Measurements from ENCODE around the gene ICAM3. TPM values are rescaled to one million over a fixed set of nuclear protein-coding genes. Genes with fewer than 3 reads are reported as not detected.

The ICAM3 gene
- total RNA-seq, 1 donor from 2014 or later, result 12.4 TPM

- FAIRE-seq (no peak), DNase-seq (ENCODE audit: low read depth) (no peak)
- Histone ChIP-seq H3K4me2 (ENCODE audit: low read length) (no peak overlapping the region), H3K79me2 (ENCODE audit: insufficient read depth, low read length) (no peaks in the 10 kb centered on the region), H3K4me3 (ENCODE audit: insufficient read depth, low read depth, low read length) (no peak overlapping the region), H3K9me3 (ENCODE audit: insufficient read depth, low read depth, low read length) (peaks cover 4% of the 10 kb centered on the region), H4K20me1 (ENCODE audit: insufficient read depth, low read length) (no peaks in the 10 kb centered on the region), H3K9ac (ENCODE audit: low read length) (no peak overlapping the region), H3K4me1 (ENCODE audit: insufficient read depth, low read length) (peaks cover 10% of the 10 kb centered on the region), H3K27me3 (ENCODE audit: insufficient read depth, low read length) (peaks cover 15% of the 10 kb centered on the region), H3K36me3 (ENCODE audit: insufficient read depth, low read length) (no peaks in the 10 kb centered on the region), H2AFZ (ENCODE audit: low read depth, low read length) (no peak overlapping the region), H3K27ac (ENCODE audit: low read depth, low read length) (no peak overlapping the region)
- H3K36me3 Mint-ChIP-seq (ENCODE audit: low read depth, unreplicated experiment), result peaks cover 5% of the 10 kb centered on the region
- H3K9me3 Mint-ChIP-seq (ENCODE audit: unreplicated experiment), result peaks cover 7% of the 10 kb centered on the region
- no peak overlapping the region for H3K27ac Mint-ChIP-seq (ENCODE audit: unreplicated experiment)
- no peak overlapping the region for H3K4me3 Mint-ChIP-seq (ENCODE audit: unreplicated experiment)
- TF ChIP-seq EZH2 (IDR thresholded peaks at IDR 0.05; ENCODE audit: insufficient read depth, low read length), result no peak
- TF ChIP-seq CTCF (IDR thresholded peaks at IDR 0.05; ENCODE audit: insufficient read depth, low read depth, low read length), result no peak
- peaks cover 4% of the 10 kb centered on the region for H3K4me1 Mint-ChIP-seq (ENCODE audit: low read depth, unreplicated experiment)
- H3K27me3 Mint-ChIP-seq (ENCODE audit: low read depth, unreplicated experiment), result peaks cover 29% of the 10 kb centered on the region
These were observed 39.6 kb downstream of the ICAM3 start for GRCh38 chr19:10299545-10300458.

GRCh38 chr19:10295847-10296591 is 43.4 kb downstream of the ICAM3 start:
- Histone ChIP-seq H3K4me2 (ENCODE audit: low read length) (peak overlapping the region; percentile 63), H3K27me3 (ENCODE audit: insufficient read depth, low read length) (peaks cover 50% of the 10 kb centered on the region), H3K4me3 (ENCODE audit: insufficient read depth, low read depth, low read length) (no peak overlapping the region), H3K79me2 (ENCODE audit: insufficient read depth, low read length) (no peaks in the 10 kb centered on the region), H4K20me1 (ENCODE audit: insufficient read depth, low read length) (peaks cover 8% of the 10 kb centered on the region), H3K4me1 (ENCODE audit: insufficient read depth, low read length) (peaks cover 20% of the 10 kb centered on the region), H3K9me3 (ENCODE audit: insufficient read depth, low read depth, low read length) (peaks cover 11% of the 10 kb centered on the region), H3K36me3 (ENCODE audit: insufficient read depth, low read length) (no peaks in the 10 kb centered on the region), H3K9ac (ENCODE audit: low read length) (no peak overlapping the region), H2AFZ (ENCODE audit: low read depth, low read length) (peak overlapping the region; percentile 26), H3K27ac (ENCODE audit: low read depth, low read length) (no peak overlapping the region)
- Mint-ChIP-seq H3K36me3 (ENCODE audit: low read depth, unreplicated experiment) (peaks cover 2% of the 10 kb centered on the region), H3K27ac (ENCODE audit: unreplicated experiment) (no peak overlapping the region), H3K4me1 (ENCODE audit: low read depth, unreplicated experiment) (no peaks in the 10 kb centered on the region), H3K9me3 (ENCODE audit: unreplicated experiment) (peaks cover 21% of the 10 kb centered on the region), H3K4me3 (ENCODE audit: unreplicated experiment) (no peak overlapping the region), H3K27me3 (ENCODE audit: low read depth, unreplicated experiment) (peaks cover 51% of the 10 kb centered on the region)
- FAIRE-seq, result no peak
- no peak for DNase-seq (ENCODE audit: low read depth)
- TF ChIP-seq CTCF (IDR thresholded peaks at IDR 0.05; ENCODE audit: insufficient read depth, low read depth, low read length), result no peak
- TF ChIP-seq EZH2 (IDR thresholded peaks at IDR 0.05; ENCODE audit: insufficient read depth, low read length), result peak; percentile 65

Data from astrocyte (in vitro differentiated cells and primary cell).